Measurements from ENCODE around the gene MRM1. TPM values are rescaled to one million over a fixed set of nuclear protein-coding genes. Genes with fewer than 3 reads are reported as not detected.

The MRM1 gene
- total and polyA plus RNA-seq, 9 of the 15 experiments (the other 6 are each of a cell fraction or from before 2014, with no cell fraction given), result 0.61 to 28.4 (median 21.5) TPM

DNA sequence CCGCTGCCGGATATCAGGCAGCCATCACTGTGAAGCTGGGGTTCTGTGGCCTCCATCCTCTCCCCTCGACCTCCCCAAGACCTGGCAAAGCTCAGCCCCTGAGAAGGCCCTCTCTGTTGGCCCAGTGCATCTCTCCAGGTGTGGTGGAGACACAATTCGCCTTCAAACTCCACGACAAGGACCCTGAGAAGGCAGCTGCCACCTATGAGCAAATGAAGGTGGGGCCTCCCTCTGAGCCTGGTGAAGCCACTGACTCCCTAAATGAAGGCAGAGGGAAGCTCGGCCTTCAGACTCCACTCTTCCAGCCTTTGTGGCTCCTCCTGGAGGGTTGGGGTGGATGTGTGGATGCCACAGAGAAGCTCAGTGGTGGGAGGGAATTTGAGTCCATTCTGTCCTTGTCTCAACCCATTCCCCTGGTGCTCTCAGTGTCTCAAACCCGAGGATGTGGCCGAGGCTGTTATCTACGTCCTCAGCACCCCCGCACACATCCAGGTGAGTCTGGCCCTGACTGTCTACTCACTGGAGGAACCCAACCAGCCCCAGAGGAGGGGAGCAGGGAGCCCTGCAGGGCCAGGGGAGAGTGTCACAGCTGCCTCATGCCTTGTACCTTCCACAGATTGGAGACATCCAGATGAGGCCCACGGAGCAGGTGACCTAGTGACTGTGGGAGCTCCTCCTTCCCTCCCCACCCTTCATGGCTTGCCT lies 1.7 kb upstream of the MRM1 start (continued):
- TF ChIP-seq MAZ (CRISPR knock-in tag; conservative IDR thresholded peaks at IDR 0.05 in 1 of 2, IDR thresholded peaks at IDR 0.05 in 1 of 2) (no peak), XRCC3 (IDR thresholded peaks at IDR 0.05) (no peak), CBX2 (IDR thresholded peaks at IDR 0.05; ENCODE audit: insufficient read depth, low read length, poor library complexity, severe bottlenecking) (no peak), ZNF584 (CRISPR knock-in tag; IDR thresholded peaks at IDR 0.05; ENCODE audit: low read depth) (no peak), PML (IDR thresholded peaks at IDR 0.05; ENCODE audit: low read length) (no peak), EGR1 (conservative IDR thresholded peaks at IDR 0.05) (0 out of 2 replicates have a peak, but pooled peaks have one; percentile 37), ZNF239 (CRISPR knock-in tag; IDR thresholded peaks at IDR 0.05) (no peak), POLR2AphosphoS2 (IDR thresholded peaks at IDR 0.05; ENCODE audit: low read length) (no peak), FOXP1 (CRISPR knock-in tag; IDR thresholded peaks at IDR 0.05) (no peak), ZEB2 (IDR thresholded peaks at IDR 0.05) (peak; percentile 50; the same call in 1 of the 2 replicates), NEUROD1 (IDR thresholded peaks at IDR 0.05; ENCODE audit: borderline replicate concordance, low read depth, low read length, partially characterized antibody) (no peak), ZNF57 (CRISPR knock-in tag; IDR thresholded peaks at IDR 0.05) (no peak), ZNF253 (CRISPR knock-in tag; conservative IDR thresholded peaks at IDR 0.05) (no peak), ZNF143 (CRISPR knock-in tag; IDR thresholded peaks at IDR 0.05) (no peak), FOXJ2 (tag; IDR thresholded peaks at IDR 0.05) (no peak), POLR3G (IDR thresholded peaks at IDR 0.05; ENCODE audit: extremely low read depth, insufficient read length, insufficient replicate concordance) (no peak), ZSCAN29 (IDR thresholded peaks at IDR 0.05) (no peak)
- TF ChIP-seq, protein P1, sequence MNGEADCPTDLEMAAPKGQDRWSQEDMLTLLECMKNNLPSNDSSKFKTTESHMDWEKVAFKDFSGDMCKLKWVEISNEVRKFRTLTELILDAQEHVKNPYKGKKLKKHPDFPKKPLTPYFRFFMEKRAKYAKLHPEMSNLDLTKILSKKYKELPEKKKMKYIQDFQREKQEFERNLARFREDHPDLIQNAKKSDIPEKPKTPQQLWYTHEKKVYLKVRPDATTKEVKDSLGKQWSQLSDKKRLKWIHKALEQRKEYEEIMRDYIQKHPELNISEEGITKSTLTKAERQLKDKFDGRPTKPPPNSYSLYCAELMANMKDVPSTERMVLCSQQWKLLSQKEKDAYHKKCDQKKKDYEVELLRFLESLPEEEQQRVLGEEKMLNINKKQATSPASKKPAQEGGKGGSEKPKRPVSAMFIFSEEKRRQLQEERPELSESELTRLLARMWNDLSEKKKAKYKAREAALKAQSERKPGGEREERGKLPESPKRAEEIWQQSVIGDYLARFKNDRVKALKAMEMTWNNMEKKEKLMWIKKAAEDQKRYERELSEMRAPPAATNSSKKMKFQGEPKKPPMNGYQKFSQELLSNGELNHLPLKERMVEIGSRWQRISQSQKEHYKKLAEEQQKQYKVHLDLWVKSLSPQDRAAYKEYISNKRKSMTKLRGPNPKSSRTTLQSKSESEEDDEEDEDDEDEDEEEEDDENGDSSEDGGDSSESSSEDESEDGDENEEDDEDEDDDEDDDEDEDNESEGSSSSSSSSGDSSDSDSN (IDR thresholded peaks at IDR 0.05; ENCODE audit: borderline replicate concordance in 1 of 2, low read depth in 2 of 2, low read length in 2 of 2), result 0 out of 4 replicates have a peak, but pooled peaks of 1 of the 2 experiments have one; percentile 19
- TF ChIP-seq, protein P2, sequence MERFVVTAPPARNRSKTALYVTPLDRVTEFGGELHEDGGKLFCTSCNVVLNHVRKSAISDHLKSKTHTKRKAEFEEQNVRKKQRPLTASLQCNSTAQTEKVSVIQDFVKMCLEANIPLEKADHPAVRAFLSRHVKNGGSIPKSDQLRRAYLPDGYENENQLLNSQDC (CRISPR knock-in tag; IDR thresholded peaks at IDR 0.05), result no peak
- TF ChIP-seq, protein P3, sequence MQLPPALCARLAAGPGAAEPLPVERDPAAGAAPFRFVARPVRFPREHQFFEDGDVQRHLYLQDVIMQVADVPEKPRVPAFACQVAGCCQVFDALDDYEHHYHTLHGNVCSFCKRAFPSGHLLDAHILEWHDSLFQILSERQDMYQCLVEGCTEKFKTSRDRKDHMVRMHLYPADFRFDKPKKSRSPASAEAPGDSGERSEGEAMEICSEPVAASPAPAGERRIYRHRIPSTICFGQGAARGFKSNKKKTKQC (CRISPR knock-in tag; IDR thresholded peaks at IDR 0.05), result no peak
- TF ChIP-seq, protein P4, sequence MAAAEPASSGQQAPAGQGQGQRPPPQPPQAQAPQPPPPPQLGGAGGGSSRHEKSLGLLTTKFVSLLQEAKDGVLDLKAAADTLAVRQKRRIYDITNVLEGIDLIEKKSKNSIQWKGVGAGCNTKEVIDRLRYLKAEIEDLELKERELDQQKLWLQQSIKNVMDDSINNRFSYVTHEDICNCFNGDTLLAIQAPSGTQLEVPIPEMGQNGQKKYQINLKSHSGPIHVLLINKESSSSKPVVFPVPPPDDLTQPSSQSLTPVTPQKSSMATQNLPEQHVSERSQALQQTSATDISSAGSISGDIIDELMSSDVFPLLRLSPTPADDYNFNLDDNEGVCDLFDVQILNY (CRISPR knock-in tag; IDR thresholded peaks at IDR 0.05), result no peak
- TF ChIP-seq, protein P5, sequence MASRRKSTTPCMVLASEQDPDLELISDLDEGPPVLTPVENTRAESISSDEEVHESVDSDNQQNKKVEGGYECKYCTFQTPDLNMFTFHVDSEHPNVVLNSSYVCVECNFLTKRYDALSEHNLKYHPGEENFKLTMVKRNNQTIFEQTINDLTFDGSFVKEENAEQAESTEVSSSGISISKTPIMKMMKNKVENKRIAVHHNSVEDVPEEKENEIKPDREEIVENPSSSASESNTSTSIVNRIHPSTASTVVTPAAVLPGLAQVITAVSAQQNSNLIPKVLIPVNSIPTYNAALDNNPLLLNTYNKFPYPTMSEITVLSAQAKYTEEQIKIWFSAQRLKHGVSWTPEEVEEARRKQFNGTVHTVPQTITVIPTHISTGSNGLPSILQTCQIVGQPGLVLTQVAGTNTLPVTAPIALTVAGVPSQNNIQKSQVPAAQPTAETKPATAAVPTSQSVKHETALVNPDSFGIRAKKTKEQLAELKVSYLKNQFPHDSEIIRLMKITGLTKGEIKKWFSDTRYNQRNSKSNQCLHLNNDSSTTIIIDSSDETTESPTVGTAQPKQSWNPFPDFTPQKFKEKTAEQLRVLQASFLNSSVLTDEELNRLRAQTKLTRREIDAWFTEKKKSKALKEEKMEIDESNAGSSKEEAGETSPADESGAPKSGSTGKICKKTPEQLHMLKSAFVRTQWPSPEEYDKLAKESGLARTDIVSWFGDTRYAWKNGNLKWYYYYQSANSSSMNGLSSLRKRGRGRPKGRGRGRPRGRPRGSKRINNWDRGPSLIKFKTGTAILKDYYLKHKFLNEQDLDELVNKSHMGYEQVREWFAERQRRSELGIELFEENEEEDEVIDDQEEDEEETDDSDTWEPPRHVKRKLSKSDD (conservative IDR thresholded peaks at IDR 0.05; ENCODE audit: low read length), result no peak
